ENCODE data around the gene MPI. TPM values are rescaled to one million over a fixed set of nuclear protein-coding genes. Genes with fewer than 3 reads are reported as not detected.

Gene MPI
- total RNA-seq, 1 donor from 2014 or later, result 64.4 TPM

GRCh38 chr15:74851960-74852359 lies 37.9 kb upstream of the MPI start:
- Mint-ChIP-seq H3K4me1 (peaks cover 7% of the 10 kb centered on the region), H3K36me3 (ENCODE audit: low read depth) (peaks cover 45% of the 10 kb centered on the region), H3K4me3 (no peak overlapping the region), H3K9me3 (no peaks in the 10 kb centered on the region), H3K27ac (no peak overlapping the region), H3K27me3 (no peaks in the 10 kb centered on the region)
- intact Hi-C loops (cut with micrococcal nuclease), result no loop called here
- DNase-seq, result no peak

- Mint-ChIP-seq H3K9me3 (no peaks in the 10 kb centered on the region), H3K36me3 (ENCODE audit: low read depth) (peaks cover 35% of the 10 kb centered on the region), H3K27me3 (no peaks in the 10 kb centered on the region), H3K27ac (peak overlapping the region; percentile 8), H3K4me1 (peaks cover 20% of the 10 kb centered on the region), H3K4me3 (no peak overlapping the region)
- DNase-seq, result no peak
- intact Hi-C loops (cut with micrococcal nuclease), result no loop called here
Observed at GRCh38 chr15:74854453-74855022, 35.3 kb upstream of the MPI start.

- H3K27ac Mint-ChIP-seq, result peak overlapping the region; percentile 72
- intact Hi-C loops (cut with micrococcal nuclease), result no loop called here
- H3K27me3 Mint-ChIP-seq, result no peaks in the 10 kb centered on the region
- H3K4me3 Mint-ChIP-seq, result no peak overlapping the region
- peaks cover 22% of the 10 kb centered on the region for H3K4me1 Mint-ChIP-seq
- H3K9me3 Mint-ChIP-seq, result no peaks in the 10 kb centered on the region
- DNase-seq, result no peak
- H3K36me3 Mint-ChIP-seq (ENCODE audit: low read depth), result peaks cover 27% of the 10 kb centered on the region
Observed at GRCh38 chr15:74855857-74856256, 34.0 kb upstream of the MPI start.

GRCh38 chr15:74856537-74856936 lies 33.3 kb upstream of the MPI start:
- Mint-ChIP-seq H3K9me3 (no peaks in the 10 kb centered on the region), H3K4me1 (peaks cover 22% of the 10 kb centered on the region), H3K27ac (no peak overlapping the region), H3K4me3 (no peak overlapping the region), H3K27me3 (no peaks in the 10 kb centered on the region), H3K36me3 (ENCODE audit: low read depth) (peaks cover 23% of the 10 kb centered on the region)
- intact Hi-C loops (cut with micrococcal nuclease), result no loop called here
- no peak for DNase-seq

- intact Hi-C loops (cut with micrococcal nuclease), result no loop called here
- Mint-ChIP-seq H3K27me3 (no peaks in the 10 kb centered on the region), H3K36me3 (ENCODE audit: low read depth) (peaks cover 18% of the 10 kb centered on the region), H3K4me1 (peaks cover 22% of the 10 kb centered on the region), H3K4me3 (no peak overlapping the region), H3K27ac (peak overlapping the region; percentile 44), H3K9me3 (no peaks in the 10 kb centered on the region)
- DNase-seq, result no peak
Observed at GRCh38 chr15:74857082-74857655, 32.7 kb upstream of the MPI start.

GRCh38 chr15:74857671-74858368 lies 32.0 kb upstream of the MPI start:
- H3K36me3 Mint-ChIP-seq (ENCODE audit: low read depth), result peaks cover 17% of the 10 kb centered on the region
- peak overlapping the region; percentile 72 for H3K27ac Mint-ChIP-seq
- H3K27me3 Mint-ChIP-seq, result no peaks in the 10 kb centered on the region
- no peaks in the 10 kb centered on the region for H3K9me3 Mint-ChIP-seq
- no peak for DNase-seq
- H3K4me3 Mint-ChIP-seq, result peak overlapping the region; percentile 15
- H3K4me1 Mint-ChIP-seq, result peaks cover 22% of the 10 kb centered on the region
- intact Hi-C loops (cut with micrococcal nuclease), result no loop called here

- H3K4me3 Mint-ChIP-seq, result peak overlapping the region; percentile 15
- H3K4me1 Mint-ChIP-seq, result peaks cover 22% of the 10 kb centered on the region
- H3K9me3 Mint-ChIP-seq, result no peaks in the 10 kb centered on the region
- intact Hi-C loops (cut with micrococcal nuclease), result no loop called here
- peaks cover 15% of the 10 kb centered on the region for H3K36me3 Mint-ChIP-seq (ENCODE audit: low read depth)
- peak overlapping the region; percentile 45 for H3K27ac Mint-ChIP-seq
- no peaks in the 10 kb centered on the region for H3K27me3 Mint-ChIP-seq
- no peak for DNase-seq
Observed at GRCh38 chr15:74858369-74858740, 31.5 kb upstream of the MPI start.

- H3K27me3 Mint-ChIP-seq, result no peaks in the 10 kb centered on the region
- peaks cover 33% of the 10 kb centered on the region for H3K36me3 Mint-ChIP-seq (ENCODE audit: low read depth)
- H3K4me1 Mint-ChIP-seq, result peaks cover 44% of the 10 kb centered on the region
- intact Hi-C loops (cut with micrococcal nuclease), result no loop called here
- H3K27ac Mint-ChIP-seq, result peak overlapping the region; percentile 54
- no peak overlapping the region for H3K4me3 Mint-ChIP-seq
- DNase-seq, result no peak
- no peaks in the 10 kb centered on the region for H3K9me3 Mint-ChIP-seq
Observed at GRCh38 chr15:74863239-74864056, 26.4 kb upstream of the MPI start.

- intact Hi-C loops (cut with micrococcal nuclease), result no loop called here
- Mint-ChIP-seq H3K4me1 (peaks cover 45% of the 10 kb centered on the region), H3K4me3 (no peak overlapping the region), H3K9me3 (no peaks in the 10 kb centered on the region), H3K27me3 (no peaks in the 10 kb centered on the region), H3K36me3 (ENCODE audit: low read depth) (peaks cover 32% of the 10 kb centered on the region), H3K27ac (peak overlapping the region; percentile 72)
- no peak for DNase-seq
Observed at GRCh38 chr15:74864296-74864695, 25.5 kb upstream of the MPI start.

- Mint-ChIP-seq H3K9me3 (no peaks in the 10 kb centered on the region), H3K4me1 (peaks cover 53% of the 10 kb centered on the region), H3K36me3 (ENCODE audit: low read depth) (peaks cover 41% of the 10 kb centered on the region), H3K4me3 (no peak overlapping the region), H3K27ac (peak overlapping the region; percentile 77), H3K27me3 (no peaks in the 10 kb centered on the region)
- DNase-seq, result no peak
- intact Hi-C loops (cut with micrococcal nuclease), result no loop called here
Observed at GRCh38 chr15:74865316-74865715, 24.5 kb upstream of the MPI start.

- no peak for DNase-seq
- Mint-ChIP-seq H3K9me3 (no peaks in the 10 kb centered on the region), H3K27me3 (no peaks in the 10 kb centered on the region), H3K4me1 (peaks cover 61% of the 10 kb centered on the region), H3K27ac (no peak overlapping the region), H3K36me3 (ENCODE audit: low read depth) (peaks cover 41% of the 10 kb centered on the region), H3K4me3 (no peak overlapping the region)
- intact Hi-C loops (cut with micrococcal nuclease), result no loop called here
Observed at GRCh38 chr15:74866090-74866489, 23.8 kb upstream of the MPI start.

GRCh38 chr15:74867466-74868038 lies 22.3 kb upstream of the MPI start:
- intact Hi-C loops (cut with micrococcal nuclease), result no loop called here
- Mint-ChIP-seq H3K36me3 (ENCODE audit: low read depth) (peaks cover 44% of the 10 kb centered on the region), H3K27ac (peak overlapping the region; percentile 54), H3K4me1 (peaks cover 65% of the 10 kb centered on the region), H3K4me3 (peak overlapping the region; percentile 48), H3K27me3 (no peaks in the 10 kb centered on the region), H3K9me3 (no peaks in the 10 kb centered on the region)
- no peak for DNase-seq

- peaks cover 69% of the 10 kb centered on the region for H3K4me1 Mint-ChIP-seq
- H3K9me3 Mint-ChIP-seq, result no peaks in the 10 kb centered on the region
- H3K4me3 Mint-ChIP-seq, result peak overlapping the region; percentile 48
- no peak for DNase-seq
- peaks cover 47% of the 10 kb centered on the region for H3K36me3 Mint-ChIP-seq (ENCODE audit: low read depth)
- intact Hi-C loops (cut with micrococcal nuclease), result no loop called here
- H3K27me3 Mint-ChIP-seq, result no peaks in the 10 kb centered on the region
- peak overlapping the region; percentile 54 for H3K27ac Mint-ChIP-seq
Observed at GRCh38 chr15:74868059-74868458, 21.8 kb upstream of the MPI start.

- Mint-ChIP-seq H3K27ac (peak overlapping the region; percentile 84), H3K4me3 (peak overlapping the region; percentile 99), H3K27me3 (no peaks in the 10 kb centered on the region), H3K9me3 (no peaks in the 10 kb centered on the region), H3K4me1 (peaks cover 69% of the 10 kb centered on the region), H3K36me3 (ENCODE audit: low read depth) (peaks cover 42% of the 10 kb centered on the region)
- intact Hi-C loops (cut with micrococcal nuclease), result no loop called here
- no peak for DNase-seq
Observed at GRCh38 chr15:74869372-74869725, 20.5 kb upstream of the MPI start.

Data from activated CD4-positive, alpha-beta T cell treated with anti-CD3 and anti-CD28 coated beads, Interleukin-2, amount 10 ng/mL, durations not matched to agents 24 days and 14 days (primary cell).